ENCODE measurements around the gene PDGFA. TPM values are rescaled to one million over a fixed set of nuclear protein-coding genes. Genes with fewer than 3 reads are reported as not detected.

The PDGFA gene
- total RNA-seq, 4 donors from 2014 or later: 20.9 to 35.1 (median 33.6) TPM

DNA sequence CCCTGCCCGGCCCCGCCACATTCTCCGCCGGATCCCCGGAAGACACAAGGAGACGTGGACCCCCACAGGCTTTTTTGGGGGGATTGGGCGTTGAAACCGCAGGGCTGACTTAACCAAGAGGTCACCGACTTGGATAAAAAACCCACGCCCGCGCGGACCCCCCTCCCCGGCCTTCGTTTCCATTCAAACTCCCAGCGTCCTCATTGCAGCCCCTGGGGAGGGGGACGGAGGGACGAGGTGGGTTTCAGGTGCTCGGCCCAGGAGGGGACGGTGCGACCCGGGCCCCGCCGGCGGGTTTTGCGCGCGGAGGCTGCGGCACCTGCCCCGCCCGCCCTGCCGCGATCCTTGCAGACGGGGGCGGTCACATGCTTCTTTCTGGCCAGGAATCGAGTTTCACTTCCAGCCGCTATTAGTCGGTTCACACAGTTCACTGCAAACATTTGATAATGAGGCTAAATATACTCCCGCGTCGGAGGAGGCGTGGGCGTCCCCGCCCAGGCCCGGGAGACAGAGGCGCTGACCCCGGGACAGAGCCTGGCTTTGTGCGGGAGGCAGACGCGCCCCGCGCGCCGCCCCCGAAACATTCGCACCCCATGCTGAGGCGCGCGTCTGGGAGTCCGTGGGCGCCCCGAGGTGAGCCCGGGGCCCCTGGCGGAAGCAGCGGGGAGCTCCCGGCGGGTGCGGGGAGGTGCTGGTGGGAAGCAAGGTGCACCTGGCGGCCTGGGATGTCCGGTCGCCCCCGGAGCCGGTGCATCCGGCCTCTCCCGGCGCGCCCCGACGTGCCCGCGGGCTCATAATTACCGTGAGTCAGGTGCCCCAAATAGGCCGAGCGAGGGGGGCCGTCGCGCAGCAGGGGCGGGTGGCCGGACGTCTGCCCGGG is 2.7 kb upstream of the PDGFA start:
- H3K27me3 ChIP-seq: peaks cover 0 to 7% of the 10 kb centered on the region in 2 donors
- no peak for TF ChIP-seq POLR2A (IDR thresholded peaks at IDR 0.05)
- TF ChIP-seq, protein P1, sequence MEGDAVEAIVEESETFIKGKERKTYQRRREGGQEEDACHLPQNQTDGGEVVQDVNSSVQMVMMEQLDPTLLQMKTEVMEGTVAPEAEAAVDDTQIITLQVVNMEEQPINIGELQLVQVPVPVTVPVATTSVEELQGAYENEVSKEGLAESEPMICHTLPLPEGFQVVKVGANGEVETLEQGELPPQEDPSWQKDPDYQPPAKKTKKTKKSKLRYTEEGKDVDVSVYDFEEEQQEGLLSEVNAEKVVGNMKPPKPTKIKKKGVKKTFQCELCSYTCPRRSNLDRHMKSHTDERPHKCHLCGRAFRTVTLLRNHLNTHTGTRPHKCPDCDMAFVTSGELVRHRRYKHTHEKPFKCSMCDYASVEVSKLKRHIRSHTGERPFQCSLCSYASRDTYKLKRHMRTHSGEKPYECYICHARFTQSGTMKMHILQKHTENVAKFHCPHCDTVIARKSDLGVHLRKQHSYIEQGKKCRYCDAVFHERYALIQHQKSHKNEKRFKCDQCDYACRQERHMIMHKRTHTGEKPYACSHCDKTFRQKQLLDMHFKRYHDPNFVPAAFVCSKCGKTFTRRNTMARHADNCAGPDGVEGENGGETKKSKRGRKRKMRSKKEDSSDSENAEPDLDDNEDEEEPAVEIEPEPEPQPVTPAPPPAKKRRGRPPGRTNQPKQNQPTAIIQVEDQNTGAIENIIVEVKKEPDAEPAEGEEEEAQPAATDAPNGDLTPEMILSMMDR (IDR thresholded peaks at IDR 0.05): no peak
- intact Hi-C loops (cut with DNase I; ENCODE audit: low total_unique reads): loop anchor here (5.0 kb wide), 1 partner anchor 70 kb away; no protein-coding TSS in a partner anchor
- H3K27ac ChIP-seq: no peak overlapping the region
- peak; percentile 47 to 63 for DNase-seq
- no peaks in the 10 kb centered on the region for H3K4me1 ChIP-seq
- H3K36me3 ChIP-seq: no peaks in the 10 kb centered on the region
- no peaks in the 10 kb centered on the region for H3K9me3 ChIP-seq
- peak overlapping the region; percentile 10 to 35 for H3K4me3 ChIP-seq

DNA sequence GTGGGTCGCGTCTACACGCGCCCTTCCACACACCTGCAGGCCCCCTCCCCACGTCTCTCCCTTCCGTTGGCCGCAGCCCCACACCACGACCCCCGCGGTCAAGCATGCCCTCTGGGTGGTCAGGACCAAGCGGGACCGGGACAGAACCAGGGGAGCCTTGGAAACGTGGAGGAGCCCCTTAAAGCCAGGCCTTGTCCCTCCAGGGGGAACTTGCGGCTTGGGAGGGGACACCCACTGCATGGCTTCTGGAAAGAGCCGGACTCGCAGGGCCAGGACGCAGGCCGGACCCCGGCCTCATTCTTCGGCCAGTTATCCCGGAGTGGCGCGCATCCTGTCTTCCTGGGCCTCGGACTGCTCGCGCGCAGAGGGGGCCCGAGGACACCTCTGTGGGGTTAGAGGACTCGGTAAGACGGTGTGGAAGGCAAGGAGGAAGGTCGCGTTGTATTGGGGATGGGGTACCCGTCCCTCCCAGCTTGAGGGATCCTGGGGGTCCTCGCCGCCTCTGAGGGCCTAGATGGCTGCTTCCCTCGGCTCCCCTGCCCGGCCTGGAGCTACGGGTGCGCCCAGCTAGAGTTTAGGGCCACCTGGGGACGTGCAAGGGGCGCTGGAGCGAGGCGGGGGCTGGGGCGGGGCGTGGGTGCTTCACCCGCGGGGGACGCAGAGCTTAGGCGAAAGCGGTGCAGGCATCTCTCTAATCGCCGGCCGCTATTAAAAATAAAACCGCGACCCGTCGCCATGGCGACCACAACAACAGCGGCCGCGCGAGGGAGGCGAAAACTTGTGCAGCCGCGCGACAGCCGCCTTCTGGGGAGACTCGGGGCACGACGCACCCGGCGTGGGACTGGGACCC is 1.8 kb upstream of the PDGFA start:
- H3K27ac ChIP-seq: no peak overlapping the region
- intact Hi-C loops (cut with DNase I; ENCODE audit: low total_unique reads): loop anchor here (5.0 kb wide), 1 partner anchor 71 kb away; no protein-coding TSS in a partner anchor
- H3K9me3 ChIP-seq: no peaks in the 10 kb centered on the region
- H3K27me3 ChIP-seq: peaks cover 0 to 7% of the 10 kb centered on the region in 2 donors
- peak overlapping the region; percentile 10 to 35 for H3K4me3 ChIP-seq
- DNase-seq: peak; percentile 58 to 69
- H3K36me3 ChIP-seq: no peaks in the 10 kb centered on the region
- H3K4me1 ChIP-seq: peaks cover 0 to 5% of the 10 kb centered on the region in 2 donors
- TF ChIP-seq, protein P1 (IDR thresholded peaks at IDR 0.05): peak in 1 of 4 experiments; percentile 7
- TF ChIP-seq POLR2A (IDR thresholded peaks at IDR 0.05): no peak

DNA sequence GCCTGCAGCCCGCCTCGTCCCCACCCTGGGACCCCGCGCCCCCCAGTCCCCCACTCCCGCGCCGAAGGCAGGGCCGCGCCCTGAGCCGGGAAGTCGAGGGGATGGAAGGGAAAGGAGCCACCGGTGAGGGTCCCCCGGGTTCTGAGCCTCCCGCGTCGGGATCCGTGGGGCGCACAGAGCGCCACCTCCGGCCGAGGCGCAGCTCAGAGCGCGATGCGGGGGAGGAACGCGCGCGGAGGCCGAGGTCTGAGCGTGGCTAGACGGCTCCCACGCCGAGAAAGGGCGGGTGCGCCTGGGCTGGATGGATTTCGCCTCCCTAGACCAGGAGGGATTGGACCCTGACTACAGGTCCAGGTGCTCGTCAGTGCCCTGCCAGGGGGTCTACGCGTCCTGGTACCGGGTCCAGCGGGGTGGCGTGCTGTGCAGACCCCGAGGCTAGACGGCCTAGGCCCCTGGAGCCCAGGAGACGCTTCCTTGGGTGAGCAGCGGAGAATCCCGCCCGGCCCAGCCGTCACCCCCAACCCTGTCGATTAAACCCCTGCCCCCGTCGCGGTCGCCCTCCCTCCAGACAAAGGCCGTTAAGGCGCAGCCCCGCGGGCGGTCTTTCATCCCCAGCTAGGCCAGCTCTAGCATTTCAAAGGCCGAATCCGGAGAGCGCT is 986 bp upstream of the PDGFA start:
- Histone ChIP-seq H3K4me1 (peaks cover 0 to 6% of the 10 kb centered on the region in 2 donors), H3K27me3 (peaks cover 0 to 7% of the 10 kb centered on the region in 2 donors), H3K4me3 (peak overlapping the region; percentile 23 to 50), H3K36me3 (no peaks in the 10 kb centered on the region), H3K9me3 (no peaks in the 10 kb centered on the region), H3K27ac (peak overlapping the region; percentile 82 to 92)
- no peak for TF ChIP-seq POLR2A (IDR thresholded peaks at IDR 0.05)
- TF ChIP-seq, protein P1 (IDR thresholded peaks at IDR 0.05): peak in 1 of 4 experiments; percentile 28
- DNase-seq: peak; percentile 56 to 57
- intact Hi-C loops (cut with DNase I; ENCODE audit: low total_unique reads): loop anchor here (5.0 kb wide), 1 partner anchor 72 kb away; no protein-coding TSS in a partner anchor

DNA sequence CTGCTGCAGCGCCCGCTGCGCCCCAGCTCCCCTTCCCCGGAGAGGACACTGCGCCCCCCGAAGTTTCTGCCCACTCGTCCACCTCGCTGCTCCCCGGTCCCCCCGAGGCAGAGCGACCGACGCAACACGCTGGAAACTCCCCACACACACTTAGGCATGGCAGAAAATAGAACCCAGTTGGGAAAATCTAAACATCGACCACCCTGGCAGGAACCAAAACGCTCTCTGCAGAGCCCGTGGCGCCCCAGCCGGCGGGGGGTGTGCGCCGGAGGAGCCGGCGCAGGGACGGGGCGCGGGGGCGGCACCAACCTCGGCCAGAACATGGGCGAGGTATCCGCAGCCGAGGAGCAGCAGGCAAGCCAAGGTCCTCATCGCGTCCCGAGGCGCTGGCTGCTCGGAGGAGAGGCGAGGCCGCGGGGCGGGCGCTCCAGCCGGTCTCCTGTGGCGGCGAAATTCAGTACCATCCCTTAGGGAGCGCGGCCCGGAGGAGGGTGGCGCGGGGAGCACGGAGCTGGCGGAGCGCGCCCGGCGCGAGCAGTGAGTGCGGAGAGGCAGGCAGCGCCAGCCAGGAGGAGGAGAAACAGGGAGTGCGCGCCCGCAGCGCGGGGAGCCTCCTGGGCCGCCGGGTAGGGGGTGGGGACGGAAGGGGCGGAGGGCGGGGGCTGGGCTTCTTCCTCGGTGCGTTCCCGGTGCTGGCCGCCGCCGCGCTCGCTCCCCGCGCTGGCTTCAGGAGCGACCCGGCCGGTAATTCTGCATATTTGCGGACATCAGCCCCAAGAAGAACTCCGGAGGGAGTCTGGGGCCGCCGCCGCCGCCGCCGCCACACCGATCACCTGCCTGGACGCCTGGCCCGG is 789 bp downstream of the PDGFA start:
- Histone ChIP-seq H3K27ac (peak overlapping the region; percentile 80 to 82), H3K4me3 (peak overlapping the region; percentile 53 to 54), H3K9me3 (no peaks in the 10 kb centered on the region), H3K36me3 (no peaks in the 10 kb centered on the region), H3K27me3 (peaks cover 0 to 7% of the 10 kb centered on the region in 2 donors), H3K4me1 (peaks cover 0 to 6% of the 10 kb centered on the region in 2 donors)
- TF ChIP-seq POLR2A (IDR thresholded peaks at IDR 0.05): peak; percentile 53 to 73
- TF ChIP-seq, protein P1 (IDR thresholded peaks at IDR 0.05): peak in 2 of 4 experiments; percentile 5 to 17
- intact Hi-C loops (cut with DNase I; ENCODE audit: low total_unique reads): loop anchor here (10.0 kb wide), 1 partner anchor 184 kb away; no protein-coding TSS in a partner anchor
- peak; percentile 77 to 79 for DNase-seq
